Activated T-helper 2 cell treated with anti-CD3 and anti-CD28 coated beads, Interferon-gamma antibody, Interleukin-2, Interleukin-4, amounts not matched to agents 10 μg/mL and 5 μg/mL and 100 μg/mL, durations not matched to agents 14 hours and 24 hours and 36 hours (primary cell): ENCODE data around the gene ADGRL3. TPM values are rescaled to one million over a fixed set of nuclear protein-coding genes. Genes with fewer than 3 reads are reported as not detected.
"Not testable (repeated sequence)": the region's sequence is repeated elsewhere in the genome, so short reads cannot be mapped to it uniquely, and the experiment has no call there.

Source experiments
- DNase-seq: peaks from one replicate; pipeline ENCODE4 v3.0.0; 2021; ENCODE audit warnings: low spot score
- H3K27ac Mint-ChIP-seq: one replicate; pipeline ENCODE4 v1.8.0; 2021; ENCODE audit warnings: mixed read lengths
- H3K27me3 Mint-ChIP-seq: one replicate; pipeline ENCODE4 v1.8.0; 2021; ENCODE audit warnings: low read depth, mixed read lengths
- H3K36me3 Mint-ChIP-seq: one replicate; pipeline ENCODE4 v1.8.0; 2021; ENCODE audit warnings: low read depth, mixed read lengths
- H3K4me1 Mint-ChIP-seq: one replicate; pipeline ENCODE4 v1.8.0; 2021; ENCODE audit warnings: low read depth, mixed read lengths
- H3K4me3 Mint-ChIP-seq: one replicate; pipeline ENCODE4 v1.8.0; 2021; ENCODE audit warnings: low read depth, mild to moderate bottlenecking, moderate library complexity, mixed read lengths
- H3K9me3 Mint-ChIP-seq: one replicate; pipeline ENCODE4 v1.8.0; 2021; ENCODE audit warnings: mixed read lengths
- intact Hi-C: fragments of 100-400 bp; cut with micrococcal nuclease; formaldehyde crosslinking; loops from one replicate; pipeline ENCODE4 v1.15.1; 2023
- total RNA-seq: library from RNA; stranded (reverse); gene quantifications from 2 replicates; pipeline ENCODE4 v1.2.3, GENCODE V29; 2022

ADGRL3 gene
- total RNA-seq, 1 donor from 2014 or later: not detected

DNA sequence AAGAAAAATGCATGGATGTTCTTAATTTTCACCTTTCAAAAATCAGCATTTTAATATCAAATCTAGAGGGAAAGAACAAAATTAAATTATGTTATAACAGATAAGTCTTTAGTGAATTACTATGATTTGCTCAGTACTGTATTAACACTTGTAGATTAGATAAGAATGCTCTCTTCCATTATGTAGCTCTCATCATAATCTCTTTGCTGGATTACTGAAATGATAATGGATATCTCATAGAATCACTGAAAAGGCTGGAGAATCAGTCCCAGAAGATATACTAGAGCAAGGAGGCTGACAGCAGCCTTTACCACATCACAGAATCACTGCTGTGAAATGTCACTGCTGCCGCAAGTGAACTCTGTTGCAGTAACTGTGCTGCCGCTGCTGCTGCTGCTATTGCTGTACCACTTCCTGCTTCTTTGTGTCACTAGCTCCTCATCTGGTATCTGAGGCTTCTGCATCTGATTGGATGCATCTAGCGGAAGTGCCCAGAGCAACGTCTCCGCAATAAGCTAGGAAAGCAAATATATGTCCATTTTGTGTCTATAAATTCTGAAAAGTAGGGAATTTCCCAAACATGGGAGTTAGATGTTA, 738.2 kb downstream of the ADGRL3 start:
- Mint-ChIP-seq H3K9me3 (peaks cover 11% of the 10 kb centered on the region), H3K36me3 (no peaks in the 10 kb centered on the region), H3K4me1 (no peaks in the 10 kb centered on the region), H3K27ac (no peak overlapping the region), H3K27me3 (no peaks in the 10 kb centered on the region), H3K4me3 (no peak overlapping the region)
- intact Hi-C loops: no loop called here
- no peak for DNase-seq

DNA sequence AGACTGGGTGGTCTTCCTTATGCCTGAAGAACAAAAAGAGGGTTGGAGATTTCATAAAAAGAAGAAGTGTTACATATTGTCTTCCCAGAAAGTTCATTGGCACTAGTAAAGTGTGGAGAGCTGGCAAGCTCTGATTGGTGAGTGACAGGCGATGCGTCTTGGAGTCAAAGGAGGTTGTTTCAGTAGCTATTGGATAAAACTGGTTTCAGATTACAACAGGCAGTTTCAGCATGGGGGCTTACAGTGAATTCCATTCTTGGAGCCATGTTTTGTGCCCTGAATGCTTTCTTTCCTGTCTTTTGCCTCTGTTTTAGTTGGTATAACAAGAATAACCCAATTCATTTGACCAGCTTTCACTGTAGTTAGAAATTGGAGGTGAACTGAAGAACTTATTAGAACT, 750.5 kb downstream of the ADGRL3 start:
- Mint-ChIP-seq H3K4me1 (no peaks in the 10 kb centered on the region), H3K4me3 (no peak overlapping the region), H3K36me3 (no peaks in the 10 kb centered on the region), H3K27ac (no peak overlapping the region), H3K9me3 (peaks cover 40% of the 10 kb centered on the region), H3K27me3 (no peaks in the 10 kb centered on the region)
- intact Hi-C loops: no loop called here
- DNase-seq: no peak

DNA sequence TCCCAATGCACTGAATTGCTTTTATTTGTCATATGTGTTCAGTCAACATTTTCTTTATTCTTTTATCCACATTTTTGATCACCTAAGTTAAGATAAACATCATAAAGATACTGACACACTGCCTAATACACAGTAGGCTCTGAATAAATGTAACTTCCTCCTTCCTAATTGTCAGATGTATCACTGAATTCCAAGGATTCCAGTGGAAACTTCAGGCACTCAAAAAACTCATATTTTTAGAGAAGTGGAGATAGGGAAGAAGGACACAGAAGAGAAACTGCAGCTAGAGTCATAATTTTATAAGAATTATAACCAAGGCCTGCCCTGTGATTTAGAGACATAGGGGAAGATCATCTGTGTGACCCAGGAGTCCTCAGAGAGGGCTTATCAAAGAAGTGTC, 753.3 kb downstream of the ADGRL3 start:
- Mint-ChIP-seq H3K4me3 (no peak overlapping the region), H3K4me1 (no peaks in the 10 kb centered on the region)
- intact Hi-C loops: no loop called here

DNA sequence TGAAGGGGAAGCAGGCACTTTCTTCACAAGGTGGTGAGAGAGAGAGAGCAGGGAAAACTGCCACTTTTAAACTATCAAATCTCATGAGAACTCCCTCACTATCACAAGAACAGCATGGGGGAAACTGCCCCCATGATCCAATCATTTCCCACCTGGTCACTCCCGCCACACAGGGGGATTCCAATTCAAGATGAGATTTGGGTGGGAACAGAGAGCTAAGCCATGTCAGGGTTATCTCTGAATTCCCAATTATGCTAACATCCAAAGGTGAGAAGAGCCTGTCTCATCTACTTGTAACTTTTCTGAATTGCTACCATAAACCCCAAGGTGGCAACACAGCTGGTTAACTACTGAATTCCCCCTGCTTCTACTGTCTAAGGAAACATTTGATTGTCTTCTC, 758.5 kb downstream of the ADGRL3 start:
- no peak for DNase-seq
- Mint-ChIP-seq H3K9me3 (peaks cover 42% of the 10 kb centered on the region), H3K27me3 (no peaks in the 10 kb centered on the region), H3K36me3 (no peaks in the 10 kb centered on the region), H3K4me1 (no peaks in the 10 kb centered on the region), H3K4me3 (no peak overlapping the region), H3K27ac (no peak overlapping the region)
- intact Hi-C loops: no loop called here

More for the DNA sequence above, 753.3 kb downstream of the ADGRL3 start:
- DNase-seq: no peak
- Mint-ChIP-seq H3K36me3 (no peaks in the 10 kb centered on the region), H3K27ac (no peak overlapping the region), H3K27me3 (no peaks in the 10 kb centered on the region), H3K9me3 (peaks cover 48% of the 10 kb centered on the region)

DNA sequence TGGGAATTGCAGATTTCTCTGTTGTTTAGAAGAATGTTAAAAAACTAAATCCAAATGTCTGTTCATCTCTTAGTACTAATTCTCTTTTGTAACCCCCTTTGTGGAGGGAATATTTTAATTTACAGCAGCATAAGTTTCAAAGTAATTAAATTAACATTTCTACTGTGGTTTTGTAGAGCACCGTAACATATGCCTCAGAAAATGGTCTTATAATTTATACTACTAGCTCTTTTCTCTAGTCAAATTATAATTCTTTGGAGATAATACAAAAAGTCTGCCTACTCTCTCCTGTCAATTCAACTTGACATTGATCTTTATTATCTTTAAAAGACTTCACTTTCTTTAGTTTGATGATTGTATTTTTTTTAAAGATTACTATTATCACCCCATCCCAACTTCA, 759.0 kb downstream of the ADGRL3 start:
- no peak for DNase-seq
- intact Hi-C loops: no loop called here
- Mint-ChIP-seq H3K4me3 (no peak overlapping the region), H3K4me1 (no peaks in the 10 kb centered on the region), H3K9me3 (peaks cover 37% of the 10 kb centered on the region), H3K27ac (no peak overlapping the region), H3K36me3 (no peaks in the 10 kb centered on the region), H3K27me3 (no peaks in the 10 kb centered on the region)

DNA sequence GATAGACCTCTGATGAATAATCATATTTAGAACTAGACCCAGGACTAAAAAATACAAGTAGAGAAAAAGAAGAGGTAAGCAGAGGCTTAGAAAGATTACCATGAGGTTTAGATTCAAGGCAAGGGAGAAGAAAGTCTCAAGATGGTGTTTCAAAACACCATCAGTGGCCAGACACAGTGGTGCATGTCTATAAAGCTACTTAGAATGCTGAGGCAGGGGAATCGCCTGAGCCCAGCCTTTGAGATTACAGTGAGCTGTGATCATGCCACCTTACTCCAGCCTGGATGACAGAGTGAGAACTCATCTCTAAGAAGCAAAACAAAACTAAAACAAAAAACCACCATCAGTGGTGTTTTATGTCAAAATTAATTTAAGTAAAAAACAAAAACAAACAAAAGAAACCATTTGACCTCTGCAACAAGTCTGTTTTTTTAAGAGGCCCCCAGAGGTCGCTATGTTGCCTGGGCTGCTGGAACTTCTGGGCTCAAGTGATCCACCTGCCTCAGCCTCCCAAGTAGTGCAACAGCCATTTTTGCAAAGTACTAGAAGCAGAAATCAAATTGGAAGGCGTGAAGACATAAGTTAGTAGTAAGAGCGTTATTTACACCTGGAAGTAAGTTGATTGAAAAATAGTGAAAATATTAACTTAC, 784.3 kb downstream of the ADGRL3 start:
- no peaks in the 10 kb centered on the region for H3K4me1 Mint-ChIP-seq
- no peaks in the 10 kb centered on the region for H3K27me3 Mint-ChIP-seq
- H3K36me3 Mint-ChIP-seq: no peaks in the 10 kb centered on the region
- H3K4me3 Mint-ChIP-seq: no peak overlapping the region
- intact Hi-C loops: no loop called here
- peaks cover 23% of the 10 kb centered on the region for H3K9me3 Mint-ChIP-seq
- H3K27ac Mint-ChIP-seq: no peak overlapping the region
- no peak for DNase-seq

DNA sequence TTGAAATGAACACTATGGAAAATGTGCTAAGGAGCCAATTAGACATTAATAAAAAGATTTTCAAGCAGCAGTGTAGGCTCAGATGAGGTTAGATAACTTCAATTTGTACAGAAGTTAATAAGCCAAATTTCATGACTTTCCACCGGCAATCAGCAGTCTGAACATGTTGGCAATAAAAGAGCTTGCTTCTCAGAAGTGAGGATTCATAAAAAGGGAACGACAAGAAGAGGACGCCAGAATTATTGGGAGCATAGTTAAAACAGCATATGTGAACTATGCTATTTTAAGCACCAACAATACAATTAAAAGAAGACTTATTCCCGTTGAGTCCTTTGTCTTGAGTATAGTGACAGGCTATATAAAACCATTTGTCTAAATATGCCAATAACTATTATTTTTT, 785.3 kb downstream of the ADGRL3 start:
- peaks cover 23% of the 10 kb centered on the region for H3K9me3 Mint-ChIP-seq
- DNase-seq: no peak
- no peaks in the 10 kb centered on the region for H3K36me3 Mint-ChIP-seq
- H3K4me1 Mint-ChIP-seq: no peaks in the 10 kb centered on the region
- no peak overlapping the region for H3K27ac Mint-ChIP-seq
- no peak overlapping the region for H3K4me3 Mint-ChIP-seq
- intact Hi-C loops: no loop called here
- H3K27me3 Mint-ChIP-seq: no peaks in the 10 kb centered on the region

DNA sequence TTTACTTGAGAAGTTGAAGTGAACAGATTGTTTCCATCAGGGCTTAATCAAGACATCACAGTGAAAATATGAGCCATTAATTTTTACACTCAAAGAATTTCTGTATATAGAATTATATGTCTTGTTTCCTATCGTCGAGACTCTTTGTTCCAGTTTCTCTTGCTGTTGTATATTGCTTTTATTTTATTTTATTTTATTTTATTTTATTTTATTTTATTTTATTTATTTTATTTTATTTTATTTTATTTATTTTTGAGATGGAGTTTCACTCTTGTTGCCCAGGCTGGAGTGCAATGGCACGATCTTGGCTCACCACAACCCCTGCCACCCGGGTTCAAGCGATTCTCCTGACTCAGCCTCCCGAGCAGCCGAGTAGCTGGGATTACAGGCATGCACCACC, 786.8 kb downstream of the ADGRL3 start:
- intact Hi-C loops, H3K4me1 Mint-ChIP-seq, DNase-seq, H3K4me3 Mint-ChIP-seq, H3K36me3 Mint-ChIP-seq, H3K27me3 Mint-ChIP-seq, H3K27ac Mint-ChIP-seq: not testable (repeated sequence)
- peaks cover 23% of the 10 kb centered on the region for H3K9me3 Mint-ChIP-seq

DNA sequence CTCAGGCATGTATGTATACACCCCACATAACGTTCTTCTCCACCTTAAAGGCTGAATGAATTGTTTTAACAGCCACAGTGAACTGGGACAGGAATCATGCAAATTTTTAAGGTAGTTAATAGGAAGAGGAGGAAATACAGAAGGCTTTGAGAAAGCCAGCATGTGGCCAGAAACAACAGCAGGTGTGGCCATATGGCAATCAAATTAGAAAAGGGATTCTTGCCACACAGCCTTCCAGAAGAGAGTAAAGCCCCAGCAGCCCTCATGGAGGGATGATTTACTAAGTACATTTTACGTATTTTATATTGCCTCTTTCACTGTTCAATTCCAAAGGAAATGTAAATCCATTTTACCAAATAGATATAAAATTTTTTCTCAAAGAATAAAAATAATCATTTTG, 792.2 kb downstream of the ADGRL3 start:
- H3K27me3 Mint-ChIP-seq: no peaks in the 10 kb centered on the region
- peaks cover 8% of the 10 kb centered on the region for H3K9me3 Mint-ChIP-seq
- H3K4me3 Mint-ChIP-seq: no peak overlapping the region
- no peak overlapping the region for H3K27ac Mint-ChIP-seq
- no peaks in the 10 kb centered on the region for H3K36me3 Mint-ChIP-seq
- no peak for DNase-seq
- no peaks in the 10 kb centered on the region for H3K4me1 Mint-ChIP-seq
- intact Hi-C loops: no loop called here

DNA sequence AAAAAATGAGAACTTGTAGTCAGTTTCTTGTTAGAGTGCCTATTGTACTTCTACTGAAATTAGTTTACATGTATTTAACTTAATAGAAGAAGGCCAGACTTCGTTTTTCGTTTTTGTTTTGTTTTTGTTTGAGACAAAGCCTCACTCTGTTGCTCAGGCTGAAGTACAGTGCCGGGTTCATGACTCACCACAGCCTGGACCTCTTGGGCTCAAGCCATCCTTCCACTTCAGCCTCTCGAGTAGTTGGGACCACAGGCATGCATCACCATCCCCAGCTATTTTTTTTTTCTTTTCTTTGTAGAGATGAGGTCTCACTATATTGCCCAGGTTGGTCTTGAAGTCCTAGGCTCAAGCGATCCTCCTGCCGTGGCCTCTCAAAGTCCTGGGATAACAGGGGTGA, 793.9 kb downstream of the ADGRL3 start:
- intact Hi-C loops: no loop called here
- H3K9me3 Mint-ChIP-seq: peaks cover 8% of the 10 kb centered on the region
- H3K4me1 Mint-ChIP-seq: no peaks in the 10 kb centered on the region
- H3K27ac Mint-ChIP-seq: no peak overlapping the region
- no peak for DNase-seq
- no peaks in the 10 kb centered on the region for H3K27me3 Mint-ChIP-seq
- H3K4me3 Mint-ChIP-seq: no peak overlapping the region
- no peaks in the 10 kb centered on the region for H3K36me3 Mint-ChIP-seq

DNA sequence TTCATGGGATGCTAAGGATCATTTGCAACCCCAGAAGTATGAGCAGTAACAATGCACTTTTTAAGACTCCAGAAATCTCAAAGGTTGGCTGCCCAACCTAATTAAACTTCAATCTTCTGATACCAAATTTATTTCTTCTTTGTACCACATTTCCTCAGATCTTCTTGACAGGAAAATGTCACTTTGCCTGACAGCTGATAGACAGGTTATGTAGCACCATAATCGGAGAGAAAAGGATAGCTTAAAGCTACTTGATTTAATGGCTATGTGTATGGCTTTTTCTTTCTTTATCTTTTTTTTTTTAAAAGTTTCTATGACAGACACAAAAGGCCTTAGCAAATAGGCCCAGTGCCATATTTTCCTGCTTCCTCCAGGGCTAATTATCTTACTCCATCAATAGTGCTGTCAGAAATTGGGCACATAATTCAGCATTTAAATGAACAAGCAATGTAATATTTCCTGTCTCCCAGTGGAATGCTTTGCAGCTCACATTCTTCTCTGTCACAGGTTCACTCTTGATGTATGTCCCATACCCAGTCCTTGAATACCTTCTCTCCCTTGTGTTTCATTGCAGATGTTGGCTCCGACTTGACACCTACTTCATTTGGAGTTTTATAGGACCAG, 795.7 kb downstream of the ADGRL3 start:
- DNase-seq: no peak
- no peak overlapping the region for H3K27ac Mint-ChIP-seq

DNA sequence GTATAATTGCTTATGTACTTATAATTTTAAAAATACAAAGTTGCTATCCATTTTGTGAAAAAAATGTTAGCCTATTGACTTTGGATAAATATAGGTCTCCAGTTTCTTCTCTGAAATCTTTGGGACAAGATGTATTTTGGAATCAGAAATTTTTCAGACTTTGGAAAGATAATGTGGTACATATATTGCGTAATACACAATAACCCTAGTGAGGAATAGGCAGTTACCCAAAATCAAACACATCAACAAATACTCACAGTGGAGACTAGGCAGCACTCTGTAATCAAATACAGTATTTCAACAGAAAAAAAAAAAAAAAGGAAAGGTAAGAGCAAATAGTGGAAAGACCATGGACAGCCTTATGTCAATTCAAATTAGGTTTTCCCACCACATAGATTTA, 796.8 kb downstream of the ADGRL3 start:
- Mint-ChIP-seq H3K27ac (no peak overlapping the region), H3K27me3 (no peaks in the 10 kb centered on the region), H3K36me3 (no peaks in the 10 kb centered on the region), H3K4me1 (no peaks in the 10 kb centered on the region), H3K9me3 (peaks cover 11% of the 10 kb centered on the region), H3K4me3 (no peak overlapping the region)
- intact Hi-C loops: no loop called here
- DNase-seq: no peak

More for the DNA sequence above, 795.7 kb downstream of the ADGRL3 start:
- H3K9me3 Mint-ChIP-seq: peaks cover 8% of the 10 kb centered on the region
- no peaks in the 10 kb centered on the region for H3K4me1 Mint-ChIP-seq
- no peaks in the 10 kb centered on the region for H3K36me3 Mint-ChIP-seq
- H3K27me3 Mint-ChIP-seq: no peaks in the 10 kb centered on the region
- intact Hi-C loops: no loop called here
- no peak overlapping the region for H3K4me3 Mint-ChIP-seq

DNA sequence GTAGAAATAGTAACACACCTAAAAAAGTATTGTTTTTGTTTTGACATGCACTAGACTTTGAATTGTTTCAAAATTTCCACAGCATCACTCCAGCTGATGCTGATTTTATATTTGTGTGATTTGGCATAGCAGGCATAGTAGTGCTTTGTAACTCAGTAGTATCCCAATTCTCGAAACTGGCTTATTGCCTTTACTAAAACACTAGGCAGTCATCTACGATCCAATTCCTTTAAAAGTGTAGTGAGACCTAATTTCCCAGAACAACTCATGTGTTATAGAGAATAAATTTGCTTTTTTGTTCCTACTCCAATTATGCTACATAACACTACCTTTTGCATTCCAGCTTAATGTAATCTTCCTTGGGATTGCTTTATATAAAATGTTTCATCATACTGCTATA, 797.7 kb downstream of the ADGRL3 start:
- Mint-ChIP-seq H3K27me3 (no peaks in the 10 kb centered on the region), H3K27ac (no peak overlapping the region), H3K4me3 (no peak overlapping the region), H3K36me3 (no peaks in the 10 kb centered on the region), H3K4me1 (no peaks in the 10 kb centered on the region), H3K9me3 (peaks cover 13% of the 10 kb centered on the region)
- intact Hi-C loops: no loop called here
- no peak for DNase-seq
